ENCODE results near the gene DNER.
A peak's percentile ranks its signal among the peaks of the same experiment; 100 is the strongest.
"Not testable (repeated sequence)": the region's sequence is repeated elsewhere in the genome, so short reads cannot be mapped to it uniquely, and the experiment has no call there.

The DNER gene

GRCh38 chr2:229714736-229715541 lies 584 bp upstream of the DNER start:
- no peak for DNase-seq

GRCh38 chr2:229713371-229714079 lies 830 bp downstream of the DNER start:
- DNase-seq, result no peak

- DNase-seq, result no peak
These were observed 2.2 kb downstream of the DNER start for GRCh38 chr2:229712136-229712535.

DNA sequence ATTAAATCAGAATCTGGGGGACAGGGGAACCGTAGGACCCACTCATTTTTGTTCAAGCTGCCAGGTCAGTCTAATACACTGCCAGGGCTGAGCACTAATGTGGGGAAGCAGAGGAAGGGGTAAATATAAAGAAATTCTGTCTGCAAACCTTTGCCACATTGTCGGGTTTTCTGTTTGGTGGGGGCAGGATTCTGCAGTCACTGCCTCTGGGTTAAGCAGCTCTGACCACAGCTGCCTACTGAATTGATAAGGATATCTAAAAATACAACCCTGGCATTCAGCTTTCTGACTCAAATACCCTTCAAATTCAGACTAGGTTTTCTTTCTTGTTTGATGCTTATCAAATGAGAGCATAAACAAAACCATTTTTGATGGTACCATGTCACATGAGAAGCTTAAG lies 6.0 kb downstream of the DNER start:
- no peak for DNase-seq

DNA sequence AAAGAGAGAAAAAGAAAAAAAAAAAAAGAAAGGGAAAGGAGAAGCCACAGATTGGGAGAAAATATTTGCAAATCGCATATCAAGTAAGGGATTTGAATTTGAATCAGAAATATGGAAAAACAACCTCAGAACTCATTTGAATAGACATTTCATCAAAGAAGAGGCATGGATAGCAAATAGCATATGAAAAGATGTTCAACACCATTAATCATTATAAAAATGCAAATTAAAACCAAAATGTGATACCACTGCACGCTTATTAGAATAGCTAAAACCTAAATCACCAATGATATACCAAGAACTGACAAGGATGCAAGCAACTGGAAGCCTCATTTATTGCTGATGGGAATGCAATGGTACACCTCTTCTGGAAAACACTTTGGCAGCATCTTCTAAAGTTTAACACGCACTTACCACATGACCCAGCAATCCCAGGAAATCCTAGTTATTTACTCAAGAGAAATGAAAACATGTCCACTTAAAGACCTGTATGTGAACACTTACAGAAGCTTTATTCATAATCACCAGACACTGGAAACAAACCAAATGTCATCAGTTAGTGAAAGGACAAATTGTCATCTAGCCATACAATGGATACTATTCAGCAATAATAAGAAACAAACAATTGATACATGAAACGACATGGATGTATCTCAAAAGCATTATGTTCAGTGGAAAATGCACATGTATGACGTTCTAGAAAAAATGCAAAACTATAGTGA lies 10.3 kb downstream of the DNER start:
- DNase-seq, result no peak

- DNase-seq, result no peak
These were observed 12.6 kb downstream of the DNER start for GRCh38 chr2:229701716-229702115.

GRCh38 chr2:229701062-229701461 lies 13.3 kb downstream of the DNER start:
- DNase-seq, result no peak

DNA sequence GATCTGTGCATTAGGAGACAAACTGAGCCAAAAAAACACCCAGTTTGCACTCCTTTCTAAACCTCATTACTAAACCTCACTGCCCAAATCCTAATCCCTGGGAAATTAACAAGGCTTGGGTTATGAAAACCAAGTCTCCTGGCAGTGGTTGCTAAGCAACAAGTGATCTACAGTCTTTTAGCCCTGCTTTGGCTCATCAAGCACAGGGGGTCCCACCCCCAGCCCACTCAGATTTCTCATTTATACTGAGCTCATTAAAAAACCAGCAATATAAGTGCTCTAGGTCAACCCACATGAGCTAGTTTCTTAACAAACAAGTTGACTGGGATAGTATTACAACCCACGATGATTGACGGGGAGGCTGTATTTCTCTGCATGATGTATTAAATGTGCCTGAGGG lies 18.4 kb downstream of the DNER start:
- DNase-seq, result no peak

- not testable (repeated sequence) for DNase-seq
These were observed 20.5 kb downstream of the DNER start for GRCh38 chr2:229693845-229694244.

DNA sequence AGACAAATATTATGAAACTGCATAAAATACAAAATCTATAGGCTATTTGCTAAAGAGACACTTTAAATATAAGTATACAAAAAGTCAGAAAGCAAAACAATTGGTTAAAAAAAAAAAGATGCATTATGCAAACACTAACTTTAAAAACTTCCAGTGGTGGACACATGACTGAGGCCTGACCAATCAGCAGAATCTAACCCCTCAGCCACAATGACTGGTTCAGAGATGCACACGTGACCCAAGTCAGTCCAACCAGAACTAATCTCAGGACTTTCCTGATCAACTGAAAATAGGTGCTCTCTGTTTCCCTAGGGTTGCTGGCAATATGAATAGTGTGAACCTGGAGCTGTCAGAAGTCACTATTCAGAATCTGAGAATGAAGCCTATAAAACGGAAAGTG lies 22.7 kb downstream of the DNER start:
- no peak for DNase-seq

DNA sequence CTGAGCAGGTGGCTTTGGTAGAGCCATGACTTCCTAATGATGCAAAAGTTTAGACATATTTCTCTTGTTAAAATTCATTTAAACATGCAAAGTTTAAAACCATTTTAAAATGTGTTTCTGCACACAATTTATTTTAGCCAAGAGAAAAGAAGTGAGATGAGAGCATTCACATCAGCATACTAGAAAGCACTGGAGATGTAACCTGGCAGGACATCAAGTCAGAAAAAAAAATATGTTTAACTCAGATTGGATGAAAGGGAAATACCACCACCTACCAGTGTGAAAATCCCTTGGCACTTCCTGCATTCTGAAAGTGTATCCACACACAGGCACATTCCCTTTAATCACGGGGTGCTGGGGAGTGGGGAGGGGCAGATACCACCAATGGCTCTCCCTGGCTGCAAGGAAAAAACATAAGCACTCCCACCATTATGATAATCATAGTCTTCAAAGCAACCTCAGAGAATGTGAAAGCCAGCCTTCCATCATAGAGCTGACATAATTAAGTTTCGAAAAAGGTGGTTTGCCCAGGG lies 25.0 kb downstream of the DNER start:
- DNase-seq, result no peak

DNA sequence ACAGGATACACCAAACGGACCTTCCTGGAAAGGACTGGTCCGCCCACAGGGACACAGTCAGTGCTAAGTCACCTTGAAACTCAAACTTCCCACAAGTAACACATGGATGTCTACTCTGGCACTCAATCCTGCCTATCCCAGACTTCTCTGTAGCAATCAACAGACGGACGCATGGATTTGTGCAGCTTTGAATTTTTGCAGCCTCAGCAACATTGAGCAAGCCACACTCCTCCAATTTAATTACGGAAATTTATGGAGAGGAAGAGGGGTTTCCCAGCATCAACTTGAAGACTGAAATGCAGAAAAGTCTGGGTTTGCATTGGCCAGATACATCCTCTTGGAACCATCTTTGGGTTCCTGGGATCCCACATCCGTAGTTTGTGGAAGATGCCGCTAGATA lies 26.2 kb downstream of the DNER start:
- no peak for DNase-seq

GRCh38 chr2:229686122-229686919 lies 28.0 kb downstream of the DNER start:
- DNase-seq, result peak; percentile 26

DNA sequence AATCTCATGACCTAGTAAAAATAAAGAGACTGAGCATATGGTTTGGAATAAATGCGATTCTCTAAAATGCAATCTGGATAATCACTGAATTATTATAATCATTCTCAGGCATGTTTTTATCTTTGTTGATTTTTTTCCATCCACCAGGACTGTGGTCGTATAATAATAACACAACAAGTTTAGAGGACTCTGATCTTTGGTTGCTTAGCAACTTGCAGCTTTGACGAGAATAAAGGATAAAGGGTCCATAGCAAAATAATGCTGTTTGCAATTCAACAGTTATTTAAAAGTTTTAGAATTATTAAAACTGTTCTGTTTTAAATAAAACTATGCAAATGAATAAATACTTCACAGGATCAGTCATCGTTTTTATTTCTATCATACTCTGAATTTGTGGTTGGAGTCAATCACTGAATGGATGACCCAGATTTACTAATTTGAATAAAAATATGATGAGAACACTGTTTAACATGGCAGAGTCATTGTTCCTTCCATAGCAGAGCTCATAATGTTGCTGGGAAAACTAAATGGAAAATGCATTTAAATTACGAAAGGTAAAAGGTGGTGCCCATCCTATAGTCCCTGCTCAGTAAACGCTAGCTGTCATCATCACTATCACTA lies 29.3 kb downstream of the DNER start:
- DNase-seq, result no peak

DNA sequence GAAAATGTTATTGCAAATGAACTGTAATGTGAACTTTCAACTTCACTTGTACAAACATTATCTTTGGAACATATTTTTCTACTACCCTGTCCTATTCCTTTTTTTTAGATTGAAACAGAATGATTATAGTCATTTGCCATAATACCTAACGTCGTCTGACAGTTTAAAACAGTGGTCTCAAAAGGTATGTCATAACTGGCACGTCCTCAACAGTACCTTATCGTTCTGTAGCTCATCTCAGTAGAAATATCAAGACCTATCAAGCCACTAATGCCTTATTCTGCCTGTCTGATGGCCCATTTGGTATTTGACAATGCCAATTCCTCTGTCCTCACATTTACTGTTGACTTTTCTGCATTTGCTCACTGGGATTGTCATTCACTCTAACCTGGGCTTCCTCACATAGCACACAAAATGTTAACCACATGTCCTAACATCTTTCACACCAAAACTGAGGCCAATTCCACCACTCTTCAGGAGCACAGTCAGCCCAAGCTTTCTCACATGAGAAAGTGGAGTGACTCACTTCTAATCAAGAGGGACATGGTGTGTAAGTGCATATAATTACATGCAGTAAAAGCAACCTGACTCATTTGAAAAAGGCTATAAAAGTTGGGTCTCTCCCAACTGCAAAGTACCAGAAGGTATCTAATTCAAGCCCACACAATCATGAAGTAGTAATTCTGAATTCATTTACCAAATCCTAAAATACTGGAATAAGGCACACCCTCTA lies 34.8 kb downstream of the DNER start:
- DNase-seq, result no peak

DNA sequence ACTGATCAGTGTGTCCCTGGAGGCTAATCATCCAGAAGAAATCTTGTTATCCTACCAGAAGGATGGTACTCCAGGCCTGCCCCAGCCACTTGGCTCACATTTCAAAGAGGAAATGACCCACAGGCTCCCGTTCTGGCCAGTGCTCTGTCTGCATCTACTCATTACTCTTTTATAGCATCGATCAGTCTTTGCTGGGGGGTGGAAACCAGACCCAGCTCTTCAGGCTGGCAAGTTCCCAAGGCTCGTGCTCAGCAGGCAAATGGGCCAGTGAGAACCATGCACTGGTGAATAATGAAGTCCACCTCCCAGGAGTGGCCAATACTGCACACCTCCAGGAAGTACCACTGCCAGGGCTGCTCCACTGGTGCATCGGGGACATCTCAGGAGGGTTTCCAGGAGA lies 38.8 kb downstream of the DNER start:
- DNase-seq, result peak; percentile 70

DNA sequence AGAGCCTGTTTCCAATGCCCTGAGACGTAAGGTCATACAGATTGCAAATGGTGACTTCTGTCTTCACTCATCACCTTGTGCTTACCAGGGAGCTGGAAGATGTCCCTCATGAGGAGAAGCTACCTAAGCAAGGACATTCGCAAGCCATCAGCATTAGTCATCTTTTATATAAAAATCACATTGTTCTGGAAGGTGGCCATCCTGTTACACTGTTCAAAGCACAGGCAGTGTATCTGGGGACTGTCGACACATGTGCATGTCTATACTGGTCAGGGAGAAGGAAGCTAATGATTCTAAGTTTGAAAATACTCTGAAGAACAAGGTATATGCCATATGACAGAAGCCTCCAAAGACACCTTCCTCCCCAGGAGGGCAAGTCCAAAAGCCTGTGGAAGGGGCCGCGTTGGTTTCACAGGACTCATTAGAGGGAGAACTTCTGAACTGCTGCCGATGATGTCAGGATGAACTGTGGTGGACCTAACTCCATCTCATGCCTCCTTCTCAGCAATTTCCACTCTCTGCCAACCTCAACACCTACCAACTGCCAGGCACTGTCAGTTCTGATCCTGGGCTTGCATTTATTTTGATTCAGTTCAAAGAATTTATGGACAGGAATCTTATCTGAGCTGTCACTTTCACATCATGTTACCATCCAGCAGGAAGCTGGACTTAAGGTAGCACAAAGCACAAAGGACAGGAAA lies 39.4 kb downstream of the DNER start:
- no peak for DNase-seq

DNA sequence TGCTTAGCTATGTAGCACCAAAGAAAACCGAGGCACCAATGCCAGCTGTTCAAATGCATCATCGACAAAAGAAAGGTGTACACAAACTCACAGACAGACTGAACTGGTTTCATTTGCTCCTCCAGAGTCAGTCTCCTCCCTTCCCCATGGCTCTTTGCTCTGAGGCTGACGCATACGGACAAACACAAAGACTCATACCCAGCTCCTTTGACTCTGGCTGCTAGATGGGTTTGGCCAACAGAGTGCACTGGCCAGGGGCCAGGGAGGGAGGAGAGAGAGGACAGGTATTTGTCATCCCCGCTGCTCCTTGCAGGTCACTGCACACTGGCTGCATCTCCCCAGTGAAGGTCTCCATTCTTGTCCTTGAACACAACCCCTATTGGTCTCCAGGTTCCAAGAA lies 40.7 kb downstream of the DNER start:
- peak; percentile 72 for DNase-seq

DNA sequence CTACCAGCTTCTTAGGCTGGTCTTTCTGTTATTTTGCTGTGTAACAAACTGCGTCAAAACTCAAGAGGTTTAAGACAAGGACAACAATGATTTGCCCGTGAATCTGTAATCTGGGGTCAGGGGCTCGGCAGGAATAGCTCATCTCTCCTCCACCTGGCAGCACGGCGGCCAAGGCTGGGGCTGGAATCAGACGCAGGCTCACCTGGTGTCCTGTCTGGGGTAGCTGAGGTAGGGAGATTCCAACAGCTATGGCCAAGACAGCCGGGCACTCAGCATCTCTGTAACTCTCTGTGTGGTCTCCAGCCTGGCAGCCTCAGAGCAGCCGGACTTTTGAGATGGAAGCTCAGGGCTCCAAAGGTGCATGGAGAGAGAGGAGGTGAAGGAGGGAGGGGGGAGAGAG lies 42.3 kb downstream of the DNER start:
- DNase-seq, result no peak

DNA sequence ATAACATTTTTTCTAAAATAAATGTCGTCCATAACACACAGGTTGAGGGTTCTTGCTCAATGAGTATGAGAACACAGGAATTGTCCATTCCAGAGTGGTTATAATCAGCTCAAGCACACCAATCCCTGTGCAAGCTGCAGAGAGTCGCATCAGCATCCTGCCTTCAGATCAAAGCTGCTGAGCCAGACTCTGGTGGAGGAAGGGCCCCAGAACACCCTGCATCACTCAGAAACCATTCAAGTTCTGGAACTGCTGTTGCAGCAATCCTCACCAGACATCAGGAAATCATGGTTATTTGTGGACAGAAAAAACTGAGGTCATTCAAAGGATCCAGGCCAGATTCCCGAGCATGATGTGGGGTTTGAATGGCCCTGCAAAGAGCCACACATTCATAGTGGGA lies 44.5 kb downstream of the DNER start:
- DNase-seq, result no peak

DNA sequence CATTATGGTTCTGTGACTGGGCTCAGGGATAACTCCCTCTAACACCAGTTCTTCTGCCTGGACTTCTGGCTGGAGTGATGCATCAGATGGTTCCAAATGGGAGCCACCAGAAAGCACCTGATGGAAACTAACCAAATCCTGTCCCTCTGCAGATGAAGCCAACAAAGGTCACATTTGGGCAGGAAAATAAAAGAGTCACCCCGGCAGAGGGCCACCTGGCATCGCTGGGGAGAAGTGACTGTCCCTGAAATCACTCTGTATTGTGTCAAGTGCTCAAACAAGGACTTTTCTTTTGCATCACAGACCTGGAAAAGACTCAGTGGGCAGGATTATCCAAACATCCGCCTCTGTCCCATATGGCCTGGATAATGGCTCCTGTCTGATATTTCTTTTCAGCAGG lies 47.5 kb downstream of the DNER start:
- no peak for DNase-seq

Measured in NCI-H2029 treated with DMSO at 0.1 percent for 48 hours (cell line).